Measurements from ENCODE around the gene RASGRP2. TPM values are rescaled to one million over a fixed set of nuclear protein-coding genes. Genes with fewer than 3 reads are reported as not detected.

RASGRP2 gene
- total RNA-seq, 1 experiment from 2014 or later, result 26.9 TPM

DNA sequence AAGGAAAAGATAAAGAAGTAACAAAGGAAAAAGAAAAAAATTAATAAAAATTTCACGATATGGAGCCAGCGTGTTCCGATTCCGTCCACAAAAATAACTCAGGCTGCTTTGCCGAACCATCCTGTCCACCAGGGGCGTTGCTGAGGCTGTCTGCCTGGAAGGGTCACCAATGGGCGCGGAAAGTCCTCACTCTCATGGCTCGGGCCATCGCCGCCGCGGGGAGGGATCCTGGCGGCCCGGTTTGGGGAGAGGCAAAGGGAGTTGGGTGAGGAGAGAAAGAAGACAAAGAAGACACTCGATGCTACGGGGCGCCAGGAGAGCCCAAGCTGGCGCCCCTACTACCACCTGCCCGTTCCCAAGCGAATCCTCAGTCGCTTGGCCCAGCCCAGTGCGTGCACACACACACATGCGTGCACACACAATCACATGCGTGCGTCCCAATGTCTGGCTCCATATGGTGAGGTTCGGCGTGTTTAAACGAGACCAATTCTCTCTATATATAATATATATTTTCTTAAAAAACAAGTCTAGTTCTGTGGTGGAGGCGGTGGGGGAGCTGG, 21.4 kb upstream of the RASGRP2 start:
- no peaks in the 10 kb centered on the region for H3K9me3 ChIP-seq (ENCODE audit: control insufficient read depth, low read depth, low read length)
- H2BK20ac ChIP-seq (ENCODE audit: low read depth, low read length, poor library complexity, severe bottlenecking), result no peak overlapping the region
- H3K4me1 ChIP-seq (ENCODE audit: insufficient read depth, low read length), result peaks cover 4% of the 10 kb centered on the region; the same call in 1 of the 2 replicates
- no CpG with 5 or more reads among the region's 30 CpGs for WGBS (ENCODE audit: extremely low coverage, insufficient read length, low lambda C conversion rate)
- TF ChIP-seq, protein P1, sequence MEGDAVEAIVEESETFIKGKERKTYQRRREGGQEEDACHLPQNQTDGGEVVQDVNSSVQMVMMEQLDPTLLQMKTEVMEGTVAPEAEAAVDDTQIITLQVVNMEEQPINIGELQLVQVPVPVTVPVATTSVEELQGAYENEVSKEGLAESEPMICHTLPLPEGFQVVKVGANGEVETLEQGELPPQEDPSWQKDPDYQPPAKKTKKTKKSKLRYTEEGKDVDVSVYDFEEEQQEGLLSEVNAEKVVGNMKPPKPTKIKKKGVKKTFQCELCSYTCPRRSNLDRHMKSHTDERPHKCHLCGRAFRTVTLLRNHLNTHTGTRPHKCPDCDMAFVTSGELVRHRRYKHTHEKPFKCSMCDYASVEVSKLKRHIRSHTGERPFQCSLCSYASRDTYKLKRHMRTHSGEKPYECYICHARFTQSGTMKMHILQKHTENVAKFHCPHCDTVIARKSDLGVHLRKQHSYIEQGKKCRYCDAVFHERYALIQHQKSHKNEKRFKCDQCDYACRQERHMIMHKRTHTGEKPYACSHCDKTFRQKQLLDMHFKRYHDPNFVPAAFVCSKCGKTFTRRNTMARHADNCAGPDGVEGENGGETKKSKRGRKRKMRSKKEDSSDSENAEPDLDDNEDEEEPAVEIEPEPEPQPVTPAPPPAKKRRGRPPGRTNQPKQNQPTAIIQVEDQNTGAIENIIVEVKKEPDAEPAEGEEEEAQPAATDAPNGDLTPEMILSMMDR (conservative IDR thresholded peaks at IDR 0.05), result peak; percentile 64
- H3K79me2 ChIP-seq (ENCODE audit: insufficient read depth, low read length), result no peaks in the 10 kb centered on the region
- no peaks in the 10 kb centered on the region for H4K20me1 ChIP-seq (ENCODE audit: control insufficient read depth, insufficient read depth, insufficient read length)
- no peak overlapping the region for H2BK120ac ChIP-seq (ENCODE audit: low read depth, low read length, poor library complexity, severe bottlenecking)
- no peak overlapping the region for H3K23ac ChIP-seq (ENCODE audit: insufficient read length, low read depth, low read length)
- H3K4me1 Mint-ChIP-seq, result peaks cover 65 to 78% of the 10 kb centered on the region in 2 experiments
- H3K23me2 ChIP-seq (ENCODE audit: insufficient read length, low read depth, low read length, poor library complexity, severe bottlenecking), result no peaks in the 10 kb centered on the region
- peak overlapping the region; percentile 74 to 98 (median 88); a peak in 6 of 7 replicates for H3K27ac Mint-ChIP-seq
- no peak overlapping the region for H3K18ac ChIP-seq (ENCODE audit: insufficient read length, low read depth, low read length)
- H3K36me3 Mint-ChIP-seq (ENCODE audit: insufficient read depth in 1 of 3, low read depth in 3 of 3), result peaks cover 51 to 79% (median 69%) of the 10 kb centered on the region in 3 experiments; a peak in 6 of 7 replicates
- H3K79me1 ChIP-seq (ENCODE audit: insufficient read depth, low read depth, low read length, poor library complexity, severe bottlenecking), result peaks cover 3% of the 10 kb centered on the region
- H4K8ac ChIP-seq (replicated peaks; ENCODE audit: insufficient read length, low read depth, low read length), result no peak overlapping the region
- H3K4me2 ChIP-seq (ENCODE audit: insufficient read depth, insufficient read length, low read length), result no peak overlapping the region
- no peak overlapping the region for H3K9ac ChIP-seq (ENCODE audit: extremely low read depth, insufficient read length, low read length)
- no peak overlapping the region for H3T11ph ChIP-seq (ENCODE audit: low read length)
- no peak overlapping the region for H3K14ac ChIP-seq (ENCODE audit: insufficient read depth, low read length)
- H3K56ac ChIP-seq (ENCODE audit: insufficient read length, low read depth, low read length), result no peak overlapping the region
- no peak overlapping the region for H2BK15ac ChIP-seq (ENCODE audit: low read depth, low read length)
- H2AFZ ChIP-seq (ENCODE audit: low read length), result no peak overlapping the region
- peak overlapping the region in 1 of 2 experiments; percentile 54; a peak in 2 of 5 replicates for H3K4me3 Mint-ChIP-seq
- no peaks in the 10 kb centered on the region for H3K27me3 Mint-ChIP-seq (ENCODE audit: low read depth)
- no peak overlapping the region for H4K5ac ChIP-seq (ENCODE audit: insufficient read length, low read depth, low read length)
- no peaks in the 10 kb centered on the region; a peak in 1 of 5 replicates for H3K9me3 Mint-ChIP-seq
- no peak overlapping the region for H2BK12ac ChIP-seq (ENCODE audit: insufficient read length, low read depth, low read length)
- H2AK5ac ChIP-seq (ENCODE audit: insufficient read length, low read length), result no peak overlapping the region
- no peak overlapping the region for H4K91ac ChIP-seq (ENCODE audit: insufficient read length, low read depth, low read length)
- DNase-seq, result peak; percentile 72
- H3K27ac ChIP-seq (ENCODE audit: insufficient read length, low read depth, low read length), result no peak overlapping the region
- no peaks in the 10 kb centered on the region for H3K27me3 ChIP-seq (ENCODE audit: insufficient read depth, low read length)
- no peak overlapping the region for H3K4ac ChIP-seq (ENCODE audit: low read depth, low read length)
- no peak overlapping the region for H2BK5ac ChIP-seq (ENCODE audit: insufficient read length, low read length)
